ENCODE data around the gene ITSN1.

The ITSN1 gene

GRCh38 chr21:33731447-33731846, 89.1 kb downstream of the ITSN1 start:
- no peak for DNase-seq (ENCODE audit: low spot score)

- no peak for DNase-seq (ENCODE audit: low spot score)
These were observed 89.7 kb downstream of the ITSN1 start for GRCh38 chr21:33732038-33732437.

GRCh38 chr21:33733601-33734000, 91.3 kb downstream of the ITSN1 start:
- DNase-seq (ENCODE audit: low spot score), result no peak

GRCh38 chr21:33734291-33734690, 92.0 kb downstream of the ITSN1 start:
- no peak for DNase-seq (ENCODE audit: low spot score)

- DNase-seq (ENCODE audit: low spot score), result no peak
These were observed 92.5 kb downstream of the ITSN1 start for GRCh38 chr21:33734818-33735217.

GRCh38 chr21:33736569-33736968, 94.3 kb downstream of the ITSN1 start:
- DNase-seq (ENCODE audit: low spot score), result no peak

GRCh38 chr21:33739701-33740100, 97.4 kb downstream of the ITSN1 start:
- no peak for DNase-seq (ENCODE audit: low spot score)

- DNase-seq (ENCODE audit: low spot score), result no peak
These were observed 105.1 kb downstream of the ITSN1 start for GRCh38 chr21:33747420-33747819.

GRCh38 chr21:33748903-33749302, 106.6 kb downstream of the ITSN1 start:
- no peak for DNase-seq (ENCODE audit: low spot score)

- DNase-seq (ENCODE audit: low spot score), result no peak
These were observed 107.7 kb downstream of the ITSN1 start for GRCh38 chr21:33750017-33750416.

GRCh38 chr21:33751120-33751519, 108.8 kb downstream of the ITSN1 start:
- DNase-seq (ENCODE audit: low spot score), result peak; percentile 10

GRCh38 chr21:33751533-33751932, 109.2 kb downstream of the ITSN1 start:
- DNase-seq (ENCODE audit: low spot score), result no peak

- no peak for DNase-seq (ENCODE audit: low spot score)
These were observed 110.0 kb downstream of the ITSN1 start for GRCh38 chr21:33752260-33752659.

- DNase-seq (ENCODE audit: low spot score), result peak; percentile 43
These were observed 111.6 kb downstream of the ITSN1 start for GRCh38 chr21:33753886-33754285.

- DNase-seq (ENCODE audit: low spot score), result no peak
These were observed 112.2 kb downstream of the ITSN1 start for GRCh38 chr21:33754481-33754880.

GRCh38 chr21:33755354-33755753, 113.1 kb downstream of the ITSN1 start:
- DNase-seq (ENCODE audit: low spot score), result no peak

GRCh38 chr21:33760641-33761440, 118.5 kb downstream of the ITSN1 start:
- no peak for DNase-seq (ENCODE audit: low spot score)

GRCh38 chr21:33761441-33762036, 119.2 kb downstream of the ITSN1 start:
- no peak for DNase-seq (ENCODE audit: low spot score)

- DNase-seq (ENCODE audit: low spot score), result no peak
These were observed 120.7 kb downstream of the ITSN1 start for GRCh38 chr21:33762803-33763581.

- DNase-seq (ENCODE audit: low spot score), result no peak
These were observed 121.2 kb downstream of the ITSN1 start for GRCh38 chr21:33763582-33763899.

- no peak for DNase-seq (ENCODE audit: low spot score)
These were observed 124.9 kb downstream of the ITSN1 start for GRCh38 chr21:33767236-33767635.

GRCh38 chr21:33767960-33768359, 125.7 kb downstream of the ITSN1 start:
- no peak for DNase-seq (ENCODE audit: low spot score)

GRCh38 chr21:33769057-33769456, 126.8 kb downstream of the ITSN1 start:
- no peak for DNase-seq (ENCODE audit: low spot score)

Data from hematopoietic multipotent progenitor cell treated with erythropoietin and hydrocortisone succinate and interleukin-3 and kit ligand, for 15 days (in vitro differentiated cells).